Endothelial cell of umbilical vein (primary cell): ENCODE data around the gene PDCD1. TPM values are rescaled to one million over a fixed set of nuclear protein-coding genes. Genes with fewer than 3 reads are reported as not detected.

Experiments used
- BruUV-seq: library from RNA; stranded (reverse); fragments of 400-500 nt; replicated peaks from 2 replicates; lab custom pipeline; 2021; lab: Mats Ljungman, UMichigan
- CTCF ChIA-PET: fragments of 300-600, 350-600 bp; sonication (Branson Sonifier 250); formaldehyde crosslinking; loops from one replicate; lab custom pipeline; 2021; ENCODE audit warnings: antibody characterized with exemption, inconsistent platforms; lab: Charles Lee
- POLR2A ChIA-PET: fragments of 300-600, 350-600 bp; sonication (Branson Sonifier 250); formaldehyde crosslinking; loops from one replicate; lab custom pipeline; 2021; ENCODE audit warnings: antibody characterized with exemption, inconsistent platforms; lab: Charles Lee
- DNase-seq: peaks from one replicate; pipeline ENCODE4 v3.0.0-alpha.2; 2011; ENCODE audit warnings: low read depth, low spot score
- FAIRE-seq: peaks from 2 replicates; lab custom pipeline; 2011; peaks lifted over from hg19 to GRCh38; lab: Jason Lieb, UNC
- H2AFZ ChIP-seq: 2 replicates; pipeline ENCODE4 v1.6.0; 2012; ENCODE audit warnings: low read depth, low read length, control low read depth, inconsistent platforms
- H3K27ac ChIP-seq: 2 replicates; pipeline ENCODE4 v1.5.1; 2011; ENCODE audit warnings: low read depth, mild to moderate bottlenecking, control low read depth, low read length, moderate library complexity; ENCODE audit not compliant: insufficient read depth
- H3K27me3 ChIP-seq, 2 experiments: 2 replicates each; pipeline versions ENCODE4 v1.6.0 to v1.6.1; 2011; ENCODE audit warnings: low read length in 2 of 2, mixed read lengths in 1 of 2; ENCODE audit not compliant: control insufficient read depth in 2 of 2, insufficient read depth in 2 of 2
- H3K36me3 ChIP-seq, 2 experiments: 2 replicates in 1 of 2; 3 replicates in 1 of 2; pipeline ENCODE4 v1.5.1; 2011; ENCODE audit warnings: low read length in 2 of 2, mild to moderate bottlenecking in 1 of 2, moderate library complexity in 1 of 2; ENCODE audit not compliant: control insufficient read depth in 2 of 2, insufficient read depth in 2 of 2; ENCODE audit errors: extremely low read depth in 1 of 2
- H3K4me1 ChIP-seq: 3 replicates; pipeline ENCODE4 v1.5.1; 2011; ENCODE audit warnings: mild to moderate bottlenecking, low read length; ENCODE audit not compliant: control insufficient read depth, insufficient read depth; ENCODE audit errors: extremely low read depth
- H3K4me2 ChIP-seq: 2 replicates; pipeline ENCODE4 v1.6.1; 2011; ENCODE audit warnings: low read length, control low read depth, mixed read lengths; ENCODE audit not compliant: insufficient read depth
- H3K4me3 ChIP-seq, 3 experiments: fragments of 200-600 bp in 1 of 3; sonication (generic), shearing (Covaris generic) in 1 of 3; replicated peaks in 1 of 3; 2 replicates each; pipeline ENCODE4 v1.5.1; 2011 to 2016; ENCODE audit warnings: control low read depth in 3 of 3, low read length in 3 of 3, mild to moderate bottlenecking in 2 of 3, inconsistent platforms in 1 of 3, low read depth in 1 of 3, moderate library complexity in 1 of 3; ENCODE audit not compliant: insufficient read depth in 1 of 3
- H3K79me2 ChIP-seq: 2 replicates; pipeline ENCODE4 v1.6.0; 2012; ENCODE audit warnings: low read length, inconsistent platforms; ENCODE audit not compliant: control insufficient read depth, insufficient read depth
- H3K9ac ChIP-seq: replicated peaks from 2 replicates; pipeline ENCODE3; 2011; ENCODE audit warnings: low read length, control low read depth; ENCODE audit not compliant: insufficient read depth; ENCODE audit errors: extremely low read depth
- H3K9me1 ChIP-seq: replicated peaks from 3 replicates; pipeline ENCODE4 v1.6.0; 2011; ENCODE audit warnings: mild to moderate bottlenecking, low read length; ENCODE audit not compliant: control insufficient read depth, insufficient read depth; ENCODE audit errors: extremely low read depth
- H3K9me3 ChIP-seq: replicated peaks from 2 replicates; pipeline ENCODE4 v1.5.1; 2012; ENCODE audit warnings: low read length, inconsistent platforms; ENCODE audit not compliant: control insufficient read depth, insufficient read depth
- H4K20me1 ChIP-seq: replicated peaks from 2 replicates; pipeline ENCODE3; 2011; ENCODE audit warnings: mild to moderate bottlenecking, low read length; ENCODE audit not compliant: control insufficient read depth, insufficient read depth; ENCODE audit errors: extremely low read depth
- CTCF ChIP-seq, 2 donors: IDR thresholded peaks; 1 replicate in 1 of 2; 2 replicates in 1 of 2; pipeline ENCODE4 v1.5.1; 2011; ENCODE audit warnings: low read length in 2 of 2, mild to moderate bottlenecking in 2 of 2, moderate library complexity in 2 of 2, control low read depth in 1 of 2, inconsistent platforms in 1 of 2, low read depth in 1 of 2; ENCODE audit not compliant: insufficient read depth in 1 of 2; ENCODE audit errors: extremely low read depth in 1 of 2
- EZH2 ChIP-seq: IDR thresholded peaks from 2 replicates; pipeline ENCODE4 v1.6.1; 2012; ENCODE audit warnings: borderline replicate concordance, low read depth, mild to moderate bottlenecking, moderate library complexity, low read length, inconsistent platforms; ENCODE audit not compliant: severe bottlenecking
- POLR2AphosphoS5 ChIP-seq: IDR thresholded peaks from 2 replicates; pipeline ENCODE4 v1.6.1; 2012; ENCODE audit warnings: low read depth, mild to moderate bottlenecking, control low read depth, low read length, moderate library complexity; ENCODE audit not compliant: insufficient read depth
- dilution Hi-C: fragments of 300-500 bp; cut with MboI; formaldehyde crosslinking; loops from one replicate; pipeline ENCODE4 v1.15.0; 2019; ENCODE audit warnings: low sequenced_read_pairs; ENCODE audit not compliant: extremely low pct_ligation_motif_present
- intact Hi-C: fragments of 100-400 bp; cut with micrococcal nuclease; formaldehyde crosslinking; loops from one replicate; pipeline ENCODE4 v1.10.0; 2022
- polyA plus RNA-seq, 4 experiments: library from polyadenylated mRNA; depleted of rRNA in 3 of 4; stranded (reverse) in 3 of 4; unstranded in 1 of 4; fragments of >200 nt; gene quantifications; 2 replicates each; pipeline versions ENCODE4 v1.2.1 to v1.2.3, GENCODE V29; 2011 to 2012; ENCODE audit warnings: missing spikeins in 1 of 4
- total RNA-seq: library from RNA; stranded (reverse); gene quantifications from 2 replicates; pipeline ENCODE4 v1.2.3, GENCODE V29; 2021

Gene PDCD1
- total and polyA plus RNA-seq, 2 donors (not counting 3 experiments of a cell fraction or from before 2014, with no cell fraction given) = not detected

GRCh38 chr2:241814643-241815476, 43.8 kb downstream of the PDCD1 start:
- POLR2A ChIA-PET = no interaction called here

More at GRCh38 chr2:241814643-241815476, 43.8 kb downstream of the PDCD1 start:
- H3K4me1 ChIP-seq = peaks cover 3% of the 10 kb centered on the region
- H3K36me3 ChIP-seq = no peaks in the 10 kb centered on the region
- H3K27me3 ChIP-seq = no peaks in the 10 kb centered on the region
- no peak overlapping the region for H3K9ac ChIP-seq
- no peak for DNase-seq
- no peaks in the 10 kb centered on the region for H4K20me1 ChIP-seq
- H3K79me2 ChIP-seq = no peaks in the 10 kb centered on the region
- BruUV-seq = no TSS peak
- no peak overlapping the region for H3K4me2 ChIP-seq
- H2AFZ ChIP-seq = no peak overlapping the region
- dilution Hi-C loops = no loop called here
- no peaks in the 10 kb centered on the region for H3K9me3 ChIP-seq
- H3K9me1 ChIP-seq = no peaks in the 10 kb centered on the region
- TF ChIP-seq CTCF (IDR thresholded peaks at IDR 0.05; ENCODE audit: extremely low read depth in 1 of 2, insufficient read depth in 1 of 2, low read depth in 1 of 2, low read length in 2 of 2) (no peak), POLR2AphosphoS5 (no peak), EZH2 (no peak)
- CTCF ChIA-PET = no interaction called here
- no peak for FAIRE-seq
- intact Hi-C loops = no loop called here
- H3K27ac ChIP-seq = no peak overlapping the region
- H3K4me3 ChIP-seq = no peak overlapping the region
